ENCODE measurements around the gene GRAMD2B. TPM values are rescaled to one million over a fixed set of nuclear protein-coding genes. Genes with fewer than 3 reads are reported as not detected.

The GRAMD2B gene
- total and polyA plus RNA-seq, 2 of the 8 experiments (the other 6 are each of a cell fraction or from before 2014, with no cell fraction given): 6.4 to 9.4 TPM

- Histone ChIP-seq H3K9me3 (ENCODE audit: insufficient read depth in 2 of 2, low read depth in 1 of 2, low read length in 1 of 2) (no peaks in the 10 kb centered on the region), H2BK12ac (ENCODE audit: low read depth, low read length) (no peak overlapping the region), H3K4me2 (ENCODE audit: insufficient read depth in 1 of 2, low read depth in 2 of 2, low read length in 2 of 2) (no peak overlapping the region), H3K4me1 (replicated peaks in 1 of 4; ENCODE audit: control insufficient read depth in 3 of 4, insufficient read depth in 4 of 4, low read length in 3 of 4) (no peaks in the 10 kb centered on the region), H3K79me2 (ENCODE audit: control insufficient read depth in 1 of 2, insufficient read depth in 2 of 2, low read length in 2 of 2) (no peaks in the 10 kb centered on the region), H4K20me1 (replicated peaks in 1 of 2; ENCODE audit: control insufficient read depth in 1 of 2, insufficient read depth in 2 of 2, low read length in 2 of 2) (no peaks in the 10 kb centered on the region), H3K4me3 (ENCODE audit: extremely low read depth in 1 of 4, insufficient read depth in 2 of 4, low read depth in 3 of 4, low read length in 4 of 4) (no peak overlapping the region), H2BK5ac (ENCODE audit: low read depth, low read length) (no peak overlapping the region), H3K23me2 (ENCODE audit: low read depth, low read length) (no peaks in the 10 kb centered on the region), H3K18ac (ENCODE audit: extremely low read depth, low read length) (no peak overlapping the region), H2AFZ (ENCODE audit: low read length) (no peak overlapping the region), H3K27me3 (replicated peaks in 1 of 4; ENCODE audit: control insufficient read depth in 3 of 4, extremely low read depth in 1 of 4, insufficient read depth in 3 of 4, low read length in 3 of 4) (no peaks in the 10 kb centered on the region), H4K8ac (ENCODE audit: extremely low read depth, insufficient read depth, low read length) (no peak overlapping the region), H2BK20ac (ENCODE audit: low read length) (no peak overlapping the region), H2AK5ac (ENCODE audit: low read depth, low read length) (no peak overlapping the region), H3K56ac (replicated peaks; ENCODE audit: insufficient read length, low read depth, low read length) (no peak overlapping the region), H4K91ac (replicated peaks; ENCODE audit: insufficient read length, low read length) (no peak overlapping the region), H2BK120ac (replicated peaks; ENCODE audit: low read depth, low read length) (no peak overlapping the region), H3K79me1 (ENCODE audit: low read depth, low read length) (peaks cover 3% of the 10 kb centered on the region; the same call in 1 of the 2 replicates), H4K5ac (ENCODE audit: insufficient read length, low read depth, low read length) (no peak overlapping the region), H3K9ac (replicated peaks in 1 of 4; ENCODE audit: extremely low read depth in 1 of 4, low read depth in 3 of 4, low read length in 3 of 4) (no peak overlapping the region), H3K27ac (ENCODE audit: low read depth, low read length) (no peak overlapping the region), H3K23ac (ENCODE audit: insufficient read length) (no peak overlapping the region), H2BK15ac (ENCODE audit: low read length) (no peak overlapping the region), H3K4ac (replicated peaks; ENCODE audit: insufficient read length, low read depth, low read length) (no peak overlapping the region), H3K14ac (ENCODE audit: insufficient read length) (no peak overlapping the region), H3K36me3 (ENCODE audit: control insufficient read depth in 2 of 4, insufficient read depth in 4 of 4, low read length in 3 of 4) (no peaks in the 10 kb centered on the region; a peak in 1 of 8 replicates)
- FAIRE-seq (no peak), DNase-seq (ENCODE audit: low read depth in 1 of 2, low spot score in 2 of 2) (no peak)
- TF ChIP-seq POLR2AphosphoS5 (IDR thresholded peaks at IDR 0.05; ENCODE audit: low read depth, low read length) (no peak), TAF7 (optimal IDR thresholded peaks at IDR 0.05; ENCODE audit: borderline replicate concordance, low read depth, low read length) (no peak), USF2 (IDR thresholded peaks at IDR 0.05; ENCODE audit: low read length) (no peak), PHF8 (conservative IDR thresholded peaks at IDR 0.05; ENCODE audit: low read depth, low read length) (no peak), TCF12 (IDR thresholded peaks at IDR 0.05; ENCODE audit: low read depth, low read length) (no peak), FOSL1 (IDR thresholded peaks at IDR 0.05; ENCODE audit: insufficient read depth, low read depth, low read length) (no peak), TAF1 (IDR thresholded peaks at IDR 0.05; ENCODE audit: low read depth, low read length) (no peak)
- TF ChIP-seq, protein P1, sequence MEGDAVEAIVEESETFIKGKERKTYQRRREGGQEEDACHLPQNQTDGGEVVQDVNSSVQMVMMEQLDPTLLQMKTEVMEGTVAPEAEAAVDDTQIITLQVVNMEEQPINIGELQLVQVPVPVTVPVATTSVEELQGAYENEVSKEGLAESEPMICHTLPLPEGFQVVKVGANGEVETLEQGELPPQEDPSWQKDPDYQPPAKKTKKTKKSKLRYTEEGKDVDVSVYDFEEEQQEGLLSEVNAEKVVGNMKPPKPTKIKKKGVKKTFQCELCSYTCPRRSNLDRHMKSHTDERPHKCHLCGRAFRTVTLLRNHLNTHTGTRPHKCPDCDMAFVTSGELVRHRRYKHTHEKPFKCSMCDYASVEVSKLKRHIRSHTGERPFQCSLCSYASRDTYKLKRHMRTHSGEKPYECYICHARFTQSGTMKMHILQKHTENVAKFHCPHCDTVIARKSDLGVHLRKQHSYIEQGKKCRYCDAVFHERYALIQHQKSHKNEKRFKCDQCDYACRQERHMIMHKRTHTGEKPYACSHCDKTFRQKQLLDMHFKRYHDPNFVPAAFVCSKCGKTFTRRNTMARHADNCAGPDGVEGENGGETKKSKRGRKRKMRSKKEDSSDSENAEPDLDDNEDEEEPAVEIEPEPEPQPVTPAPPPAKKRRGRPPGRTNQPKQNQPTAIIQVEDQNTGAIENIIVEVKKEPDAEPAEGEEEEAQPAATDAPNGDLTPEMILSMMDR (IDR thresholded peaks at IDR 0.05; ENCODE audit: control extremely low read depth in 1 of 3, insufficient read depth in 1 of 3, low read depth in 1 of 3, low read length in 3 of 3): no peak
- ChIA-PET POLR2A (ENCODE audit: partially characterized antibody) (interaction anchor here (1.2 kb wide), 1 partner anchor 12 kb away, joined by 4 read pairs; no protein-coding TSS in a partner anchor), CTCF (ENCODE audit: partially characterized antibody) (interaction anchor here (0.6 kb wide), 1 partner anchor 98 kb away, joined by 3 read pairs; no protein-coding TSS in a partner anchor)
- 89% methylated on average over 2 of the region's 2 CpGs; no CpG with 5 or more reads in 1 of the 2 experiments for WGBS, 2 experiments (ENCODE audit: extremely low coverage in 1 of 2, insufficient coverage in 1 of 2, insufficient read length in 1 of 2, insufficient replicate concordance in 2 of 2, low coverage in 1 of 2, low lambda C conversion rate in 2 of 2, missing lambda C conversion rate in 1 of 2)
These were observed 20.9 kb downstream of the GRAMD2B start for GRCh38 chr5:126444137-126444536.

Data from H1 (cell line).